ENCODE data around the gene PRDM2.

PRDM2 gene

GRCh38 chr1:13790290-13791030, 90.5 kb downstream of the PRDM2 start:
- no peak overlapping the region for H3K4me3 ChIP-seq (ENCODE audit: low read depth, low read length)
- no peak for TF ChIP-seq CTCF (IDR thresholded peaks at IDR 0.05; ENCODE audit: low read depth, low read length)

- no peak overlapping the region for H3K4me3 ChIP-seq (ENCODE audit: low read depth, low read length)
Observed at GRCh38 chr1:13792419-13792818, 92.4 kb downstream of the PRDM2 start.

GRCh38 chr1:13793088-13793730, 93.2 kb downstream of the PRDM2 start:
- no peak for TF ChIP-seq CTCF (IDR thresholded peaks at IDR 0.05; ENCODE audit: low read depth, low read length)
- H3K4me3 ChIP-seq (ENCODE audit: low read depth, low read length): no peak overlapping the region

More at GRCh38 chr1:13792419-13792818, 92.4 kb downstream of the PRDM2 start:
- no peak for TF ChIP-seq CTCF (IDR thresholded peaks at IDR 0.05; ENCODE audit: low read depth, low read length)

GRCh38 chr1:13794231-13795187, 94.5 kb downstream of the PRDM2 start:
- H3K4me3 ChIP-seq (ENCODE audit: low read depth, low read length): no peak overlapping the region
- no peak for TF ChIP-seq CTCF (IDR thresholded peaks at IDR 0.05; ENCODE audit: low read depth, low read length)

GRCh38 chr1:13797397-13797796, 97.4 kb downstream of the PRDM2 start:
- H3K4me3 ChIP-seq (ENCODE audit: low read depth, low read length): no peak overlapping the region

GRCh38 chr1:13798120-13798519, 98.1 kb downstream of the PRDM2 start:
- TF ChIP-seq CTCF (IDR thresholded peaks at IDR 0.05; ENCODE audit: low read depth, low read length): no peak
- H3K4me3 ChIP-seq (ENCODE audit: low read depth, low read length): no peak overlapping the region

More at GRCh38 chr1:13797397-13797796, 97.4 kb downstream of the PRDM2 start:
- TF ChIP-seq CTCF (IDR thresholded peaks at IDR 0.05; ENCODE audit: low read depth, low read length): no peak

Measured in WI38 (cell line).